AG08396 (cell line): Measurements from ENCODE around the gene DEFB113.
"Not testable (repeated sequence)": the region's sequence is repeated elsewhere in the genome, so short reads cannot be mapped to it uniquely, and the experiment has no call there.

Source experiments
- DNase-seq: peaks from one replicate; pipeline ENCODE4 v3.0.0; 2012; ENCODE audit warnings: low spot score, mixed read lengths

Gene DEFB113

DNA sequence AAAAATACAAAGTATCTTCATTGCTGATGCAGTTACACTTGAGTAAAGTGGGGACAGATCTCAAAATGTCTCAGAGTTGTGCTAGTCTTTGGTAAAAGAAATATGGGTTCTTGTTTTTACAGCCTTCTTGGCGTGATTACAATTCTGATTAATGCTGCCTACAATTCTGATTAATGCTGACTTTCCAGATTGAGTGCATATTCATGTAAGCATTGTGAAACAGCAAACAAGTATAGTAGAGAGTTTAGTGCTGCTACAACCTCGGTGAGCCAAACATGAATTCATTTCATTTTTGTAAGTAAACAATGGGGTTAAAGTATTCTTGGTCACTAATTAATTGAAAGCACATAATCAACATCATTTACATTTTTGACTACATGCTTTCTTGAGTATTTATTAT lies at the start of gene DEFB113:
DEFB113 (minus strand) TSS at position 21 of the 400 bp plus-strand sequence; CDS start at position 21, 0 bp downstream.
- no peak for DNase-seq

- no peak for DNase-seq
Observed at GRCh38 chr6:50007819-50008218, 38.4 kb upstream of the DEFB113 start.

GRCh38 chr6:50003139-50003538 lies 33.7 kb upstream of the DEFB113 start:
- no peak for DNase-seq

DNA sequence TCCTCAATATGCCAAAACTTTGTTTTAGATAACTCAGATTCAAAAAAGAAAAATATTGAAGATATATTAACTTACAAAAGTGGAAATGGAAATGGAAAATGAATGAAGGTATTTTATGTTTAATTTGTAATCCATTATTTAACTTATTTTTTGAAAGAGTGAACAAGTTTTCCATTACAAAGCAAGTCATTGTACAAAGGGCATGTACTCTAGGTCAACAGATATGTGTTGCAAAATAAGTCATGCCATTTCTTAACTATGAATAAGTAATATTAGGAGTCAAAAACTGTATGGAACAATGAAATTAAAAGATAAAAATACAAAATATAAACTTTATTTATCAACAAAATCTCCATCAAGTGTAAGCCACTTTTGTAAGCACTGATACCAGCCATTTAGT lies 25.9 kb upstream of the DEFB113 start:
- no peak for DNase-seq

- no peak for DNase-seq
Observed at GRCh38 chr6:49988900-49989299, 19.5 kb upstream of the DEFB113 start.

- DNase-seq = no peak
Observed at GRCh38 chr6:49987749-49988148, 18.3 kb upstream of the DEFB113 start.

DNA sequence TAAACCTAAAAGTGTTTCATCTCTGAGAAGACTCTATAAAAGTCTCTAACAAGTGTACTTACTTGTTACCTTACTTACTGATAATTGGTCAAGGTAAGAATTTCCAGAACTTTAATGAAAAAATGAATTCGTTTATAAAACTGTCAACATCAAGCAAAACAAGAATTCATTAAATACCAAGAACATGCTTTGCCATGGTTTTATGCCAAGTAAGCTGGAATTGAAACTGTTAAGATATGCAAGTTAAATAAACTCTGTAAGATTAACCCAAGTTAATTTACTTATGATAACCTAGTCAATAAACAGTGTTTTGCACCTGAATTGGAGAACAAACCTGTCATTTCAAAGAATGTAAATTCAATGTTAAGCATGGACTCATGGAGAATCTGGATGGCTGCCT lies 17.1 kb upstream of the DEFB113 start:
- DNase-seq = no peak

- DNase-seq = no peak
Observed at GRCh38 chr6:49982046-49982445, 12.6 kb upstream of the DEFB113 start.

DNA sequence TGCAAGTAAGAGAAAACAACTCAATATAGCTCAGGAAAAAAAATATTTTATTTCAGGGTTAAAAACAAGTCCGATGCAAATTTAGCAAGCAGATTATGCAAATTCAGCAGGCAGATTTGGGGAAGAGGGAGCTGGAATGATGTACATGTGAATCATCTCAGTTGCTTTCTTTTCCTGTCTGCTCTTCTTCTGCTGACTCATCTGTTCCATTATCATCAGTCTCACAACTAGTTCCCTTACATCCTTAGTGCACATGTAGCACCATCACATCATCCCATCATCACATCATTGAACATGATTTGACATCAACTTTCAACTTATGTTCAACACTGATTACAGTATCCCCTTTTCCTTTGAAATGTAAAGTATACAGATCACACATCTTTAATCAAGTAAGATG lies 11.5 kb upstream of the DEFB113 start:
- DNase-seq = no peak

DNA sequence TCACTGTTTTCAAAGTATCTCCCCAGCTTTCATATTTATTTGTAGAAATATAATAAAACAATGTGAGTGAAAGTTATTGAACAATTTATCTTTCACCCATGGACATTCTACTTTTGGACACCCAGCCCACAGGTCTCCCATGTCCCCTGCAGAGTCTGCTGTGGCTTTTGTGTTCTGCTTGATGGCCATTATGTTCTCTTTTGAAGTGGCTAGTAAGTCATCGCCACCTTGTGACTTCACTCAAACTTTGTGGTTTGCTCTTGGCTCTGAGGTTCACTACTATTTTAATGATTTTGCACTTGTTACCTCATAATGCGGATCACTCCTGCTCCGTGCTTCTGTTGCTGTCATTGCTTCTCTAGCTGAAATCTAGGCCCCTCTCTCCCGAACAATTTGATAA lies 10.2 kb upstream of the DEFB113 start:
- no peak for DNase-seq

DNA sequence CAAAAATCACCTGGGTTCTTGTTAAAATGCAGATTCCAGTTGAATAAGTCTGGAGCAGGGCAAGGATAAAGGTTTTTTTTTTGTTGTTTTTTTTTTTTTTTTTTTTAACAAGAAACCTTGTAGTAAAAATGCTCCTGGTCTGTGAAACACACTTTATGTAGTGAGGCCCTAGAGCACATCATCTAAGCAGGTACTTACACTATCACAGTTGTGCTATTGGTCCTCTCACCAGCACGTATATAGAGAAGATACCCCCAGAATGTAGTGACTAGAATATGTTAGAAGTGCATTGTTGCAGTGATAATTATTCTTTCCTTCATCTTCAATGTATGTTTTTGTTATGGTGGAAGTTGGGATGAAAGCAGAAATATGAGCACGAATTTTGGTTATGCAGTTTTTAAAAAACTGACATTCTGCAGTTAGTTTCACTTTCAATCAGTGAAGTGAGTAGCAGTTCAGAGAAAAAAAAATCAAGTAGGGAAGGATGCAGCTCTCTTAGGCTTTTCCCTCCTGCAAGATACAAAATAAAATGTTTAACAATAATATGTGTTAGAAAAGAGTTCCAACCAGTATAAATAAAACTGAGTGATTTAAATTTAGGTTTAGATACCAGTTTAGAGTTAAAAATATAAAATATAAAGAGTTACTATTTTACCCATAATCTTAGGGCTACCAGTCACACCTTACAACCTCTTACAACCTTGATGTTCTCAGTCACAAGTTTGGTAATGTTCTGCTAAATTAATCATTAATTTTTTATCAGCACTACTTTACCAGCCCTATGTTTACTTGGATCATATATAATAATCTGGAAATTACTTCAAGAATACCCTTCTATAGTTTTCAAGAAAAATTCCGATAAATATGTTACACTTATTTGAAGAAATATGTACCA lies 9.2 kb upstream of the DEFB113 start:
- no peak for DNase-seq

DNA sequence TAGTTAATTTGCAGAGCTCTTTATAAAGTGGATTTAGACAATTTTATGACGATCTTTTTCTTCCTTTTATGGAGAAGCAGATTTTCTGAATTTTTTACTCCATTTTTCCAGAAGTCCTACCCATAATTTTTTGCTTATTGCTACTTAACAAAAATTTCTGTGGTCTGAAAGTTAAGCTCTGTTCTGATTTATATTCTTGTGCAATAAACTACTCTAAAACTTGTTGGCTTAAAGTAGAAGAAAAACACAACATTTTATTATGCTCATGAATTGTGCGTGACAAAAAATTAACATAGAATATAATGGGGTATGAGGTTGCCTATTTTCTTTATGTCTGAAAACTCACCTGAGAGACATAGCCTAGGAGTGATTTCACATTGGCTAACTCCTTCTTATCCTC lies 2.6 kb downstream of the DEFB113 start:
- no peak for DNase-seq

DNA sequence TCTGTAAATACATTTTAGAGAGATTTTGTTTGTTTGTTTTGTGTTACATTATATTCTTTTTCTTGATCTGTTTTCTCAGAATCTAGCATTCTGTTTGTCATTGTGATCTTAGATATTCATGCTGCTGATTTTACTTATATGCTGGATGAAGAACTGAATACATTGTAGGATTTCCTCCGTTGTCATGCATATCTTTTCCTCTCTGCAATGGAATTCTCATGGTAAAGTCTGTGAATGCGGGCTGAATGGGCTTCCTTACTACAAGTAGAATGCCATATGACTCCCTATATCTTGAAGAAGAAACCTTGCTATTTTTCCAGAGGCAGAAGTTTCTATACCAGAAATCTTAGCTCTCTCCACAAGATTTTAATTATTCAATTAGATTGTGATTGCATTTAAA lies 3.1 kb downstream of the DEFB113 start:
- DNase-seq = no peak

GRCh38 chr6:49964064-49964463 lies 5.4 kb downstream of the DEFB113 start, which contains the start of gene DEFB114:
Gene DEFB114, minus strand, starts transcription at chr6:49964164. Its CDS starts 59 bp downstream, at chr6:49964105.
- no peak for DNase-seq

DNA sequence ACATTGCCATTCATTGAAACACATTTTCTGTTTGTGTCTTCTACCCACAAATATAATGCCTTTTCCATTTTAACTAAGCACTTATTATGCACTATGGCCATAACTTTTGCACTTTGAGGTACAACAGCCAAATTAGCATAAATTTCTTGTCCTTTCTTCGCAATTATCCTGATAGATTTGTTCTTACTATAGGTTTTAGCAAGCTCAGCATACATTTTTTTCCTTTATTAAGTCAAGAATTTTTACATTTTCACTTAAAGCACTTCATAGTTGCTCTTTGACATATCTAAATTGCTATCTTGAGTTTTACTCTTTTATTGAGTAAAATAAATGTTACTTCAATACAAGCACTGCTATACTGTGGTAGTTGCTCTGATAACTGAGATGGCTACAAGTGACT lies 11.2 kb downstream of the DEFB113 start:
- no peak for DNase-seq

- no peak for DNase-seq
Observed at GRCh38 chr6:49955847-49956246, 13.6 kb downstream of the DEFB113 start.

DNA sequence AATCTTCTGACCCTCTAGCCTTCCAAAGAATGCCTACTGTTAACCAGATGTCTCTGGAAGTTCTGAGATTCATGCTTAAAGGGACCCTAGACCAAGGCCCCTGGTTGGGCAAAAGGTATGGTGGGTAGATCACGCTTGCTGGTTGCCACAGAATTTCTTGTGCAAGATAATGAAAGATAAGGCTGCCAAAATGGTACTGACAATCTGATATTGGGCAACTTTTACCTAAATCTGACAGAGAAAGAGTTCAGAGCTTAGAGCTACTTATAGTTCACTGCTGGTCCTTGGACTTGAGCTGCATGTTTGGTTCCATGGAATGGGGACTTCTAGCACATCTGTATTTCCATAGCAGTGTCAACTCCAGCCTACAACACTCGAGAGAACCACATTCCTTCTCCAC lies 17.5 kb downstream of the DEFB113 start:
- no peak for DNase-seq

DNA sequence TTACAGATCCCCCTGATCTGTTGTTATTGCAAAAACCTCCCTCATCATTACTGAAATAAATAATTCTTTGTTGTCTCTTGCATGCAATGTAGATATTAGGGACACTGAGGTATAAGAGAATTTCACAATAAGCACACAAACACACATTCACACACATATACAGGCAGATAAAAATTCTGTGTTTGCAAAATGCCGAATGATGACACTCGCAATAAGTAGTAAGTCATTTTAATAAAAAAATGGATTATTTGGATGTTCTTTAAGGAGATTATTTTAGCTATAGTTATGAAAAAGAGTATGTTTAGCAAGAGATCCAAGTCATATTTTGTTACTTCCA lies 19.0 kb downstream of the DEFB113 start:
- no peak for DNase-seq

- DNase-seq = no peak
Observed at GRCh38 chr6:49949062-49949461, 20.4 kb downstream of the DEFB113 start.

- DNase-seq = no peak
Observed at GRCh38 chr6:49946835-49947234, 22.6 kb downstream of the DEFB113 start.

DNA sequence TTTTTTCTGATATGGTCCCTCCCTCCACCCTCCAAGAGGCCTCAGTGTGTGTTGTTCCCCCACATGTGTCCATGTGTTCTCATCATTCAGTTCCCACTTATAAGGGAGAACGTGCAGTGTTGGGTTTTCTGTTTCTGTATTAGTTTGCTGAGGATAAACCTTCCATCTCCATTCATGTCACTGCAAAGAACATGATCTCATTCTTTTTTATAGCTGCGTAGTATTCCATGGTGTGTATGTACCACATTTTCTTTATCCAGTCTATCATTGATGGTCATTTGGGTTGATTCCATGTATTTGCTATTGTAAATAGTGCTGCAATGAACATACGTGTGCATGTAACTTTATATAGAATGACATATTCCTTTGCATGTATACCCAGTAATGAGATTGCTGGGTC lies 25.4 kb downstream of the DEFB113 start:
- not testable (repeated sequence) for DNase-seq

DNA sequence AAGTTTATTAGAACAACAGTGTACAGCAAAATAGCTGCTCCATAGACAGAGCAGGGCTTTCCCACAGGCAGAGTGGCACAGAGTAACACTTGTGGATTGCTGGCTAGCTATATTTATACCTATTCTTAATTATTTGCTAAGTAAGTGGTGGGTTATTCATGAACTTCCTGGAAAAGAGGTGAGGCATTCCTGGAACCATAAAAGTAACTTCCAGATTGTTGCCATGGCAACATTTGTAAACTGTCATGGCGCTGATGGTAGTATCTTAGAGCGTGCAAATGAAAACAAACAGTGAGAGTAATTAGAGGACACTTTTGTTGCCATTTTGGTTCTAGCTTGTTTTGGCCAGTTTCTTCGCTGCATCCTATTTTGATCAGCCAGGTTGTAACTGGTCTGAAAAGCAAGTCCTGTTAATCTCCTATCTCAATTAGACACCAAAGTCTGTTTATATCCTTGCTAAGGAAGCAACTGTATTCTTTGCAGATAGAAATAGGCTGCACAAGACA lies 29.4 kb downstream of the DEFB113 start:
- no peak for DNase-seq

GRCh38 chr6:49937811-49938210 lies 31.6 kb downstream of the DEFB113 start:
- DNase-seq = no peak

GRCh38 chr6:49937017-49937416 lies 32.4 kb downstream of the DEFB113 start:
- DNase-seq = no peak
